Lung (tissue), 12 donors: ENCODE data around the gene TM7SF2. TPM values are rescaled to one million over a fixed set of nuclear protein-coding genes. Genes with fewer than 3 reads are reported as not detected.

ENCODE experiments used
- ATAC-seq: fragments of 200-7000 bp; cut with Tn5 transposase; one replicate; pipeline ENCODE4 v1.9.1; 2020; ENCODE audit warnings: moderate number of reproducible peaks; ENCODE audit not compliant: insufficient read depth, low FRiP score
- DNase-seq, 3 donors: peaks; one replicate each; pipeline ENCODE4 v3.0.0-alpha.2; 2013 to 2017
- H3K27ac ChIP-seq, 2 donors: one replicate each; pipeline ENCODE4 v1.5.1; 2013; ENCODE audit warnings: mild to moderate bottlenecking in 2 of 2, moderate library complexity in 2 of 2, control low read depth in 1 of 2, inconsistent platforms in 1 of 2, low read depth in 1 of 2, low read length in 1 of 2
- H3K27me3 ChIP-seq, 3 donors: one replicate each; pipeline ENCODE4 v1.5.1; 2013; ENCODE audit warnings: low read length in 2 of 3; ENCODE audit not compliant: control insufficient read depth in 3 of 3, insufficient read depth in 3 of 3
- H3K36me3 ChIP-seq, 4 donors: one replicate each; pipeline ENCODE4 v1.5.1; 2013; ENCODE audit warnings: low read length in 4 of 4, mild to moderate bottlenecking in 1 of 4, moderate library complexity in 1 of 4; ENCODE audit not compliant: control insufficient read depth in 4 of 4, insufficient read depth in 4 of 4
- H3K4me1 ChIP-seq, 5 donors: one replicate each; pipeline ENCODE4 v1.5.1; 2013; ENCODE audit warnings: low read length in 5 of 5, mild to moderate bottlenecking in 2 of 5, moderate library complexity in 1 of 5; ENCODE audit not compliant: control insufficient read depth in 5 of 5, insufficient read depth in 5 of 5
- H3K4me3 ChIP-seq: one replicate; pipeline ENCODE4 v1.5.1; 2013; ENCODE audit warnings: mild to moderate bottlenecking, control low read depth, moderate library complexity
- H3K9ac ChIP-seq, 2 donors: one replicate each; pipeline ENCODE4 v1.5.1; 2013; ENCODE audit warnings: low read length in 2 of 2, control low read depth in 1 of 2; ENCODE audit not compliant: insufficient read depth in 1 of 2
- H3K9me3 ChIP-seq, 4 donors: one replicate each; pipeline ENCODE4 v1.5.1; 2013; ENCODE audit warnings: low read length in 3 of 4, mild to moderate bottlenecking in 1 of 4, moderate library complexity in 1 of 4; ENCODE audit not compliant: control insufficient read depth in 4 of 4, insufficient read depth in 3 of 4
- WGBS, 2 donors: extraction: QIAGEN DNeasy Blood & Tissue Kit; methylation state at CpG; one replicate each; pipeline ENCODE4 v1.1.7; 2013; 5-methylcytosine and 5-hydroxymethylcytosine counted together
- polyA plus RNA-seq, 2 donors: library from polyadenylated mRNA; stranded (reverse); fragments of 200-250 nt; gene quantifications; one replicate each; pipeline ENCODE4 v1.2.1, GENCODE V29; 2013
- total RNA-seq, 2 donors: library from RNA; depleted of rRNA in 1 of 2; stranded (reverse); fragments of >200 nt in 1 of 2; gene quantifications; one replicate each; pipeline ENCODE4 v1.2.1, GENCODE V29; 2014 to 2021
- TF ChIP-seq, protein P1 (sequence below): IDR thresholded peaks from 2 replicates; pipeline ENCODE4 v1.5.1; 2012; ENCODE audit warnings: mild to moderate bottlenecking; ENCODE audit errors: control extremely low read depth, extremely low read depth
- donor health status: control.
- donor health status: control.
- donor health status: Bipolar disorder and iron deficiency.
- donor health status: healthy.
- donor health status: DM: yes; HTN: yes; CAD: no.

Gene TM7SF2
- total and polyA plus RNA-seq, 4 donors: 30.3 to 82.7 (median 54.7) TPM

- Histone ChIP-seq H3K4me3 (peak within 1 kb of the TSS; percentile 82), H3K4me1 (peaks cover 0 to 22% (median 8%) of the 10 kb centered on the region in 5 donors), H3K36me3 (peaks cover under 1 to 34% (median 18%) of the 10 kb centered on the region in 4 donors), H3K27me3 (no peaks in the 10 kb centered on the region), H3K9ac (peak within 1 kb of the TSS; percentile 69 to 92), H3K9me3 (no peaks in the 10 kb centered on the region), H3K27ac (peak within 1 kb of the TSS; percentile 64 to 91)
- TF ChIP-seq, protein P1, sequence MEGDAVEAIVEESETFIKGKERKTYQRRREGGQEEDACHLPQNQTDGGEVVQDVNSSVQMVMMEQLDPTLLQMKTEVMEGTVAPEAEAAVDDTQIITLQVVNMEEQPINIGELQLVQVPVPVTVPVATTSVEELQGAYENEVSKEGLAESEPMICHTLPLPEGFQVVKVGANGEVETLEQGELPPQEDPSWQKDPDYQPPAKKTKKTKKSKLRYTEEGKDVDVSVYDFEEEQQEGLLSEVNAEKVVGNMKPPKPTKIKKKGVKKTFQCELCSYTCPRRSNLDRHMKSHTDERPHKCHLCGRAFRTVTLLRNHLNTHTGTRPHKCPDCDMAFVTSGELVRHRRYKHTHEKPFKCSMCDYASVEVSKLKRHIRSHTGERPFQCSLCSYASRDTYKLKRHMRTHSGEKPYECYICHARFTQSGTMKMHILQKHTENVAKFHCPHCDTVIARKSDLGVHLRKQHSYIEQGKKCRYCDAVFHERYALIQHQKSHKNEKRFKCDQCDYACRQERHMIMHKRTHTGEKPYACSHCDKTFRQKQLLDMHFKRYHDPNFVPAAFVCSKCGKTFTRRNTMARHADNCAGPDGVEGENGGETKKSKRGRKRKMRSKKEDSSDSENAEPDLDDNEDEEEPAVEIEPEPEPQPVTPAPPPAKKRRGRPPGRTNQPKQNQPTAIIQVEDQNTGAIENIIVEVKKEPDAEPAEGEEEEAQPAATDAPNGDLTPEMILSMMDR: no peak
- WGBS, 2 donors: 0% methylated on average over 77 to 79 of the region's 79 CpGs
- ATAC-seq: peak; percentile 93
- peak; percentile 97 to 98 (median 97) for DNase-seq
Measured at GRCh38 chr11:65083834-65084597, 27.7 kb upstream of the TM7SF2 start, which contains the start of the genes CDCA5 and ZFPL1. Gene CDCA5 (minus strand): TSS chr11:65084040. CDS start chr11:65083978, 62 bp downstream. Gene ZFPL1 (plus strand): TSS chr11:65084222. CDS start chr11:65084699, 477 bp downstream.

DNA sequence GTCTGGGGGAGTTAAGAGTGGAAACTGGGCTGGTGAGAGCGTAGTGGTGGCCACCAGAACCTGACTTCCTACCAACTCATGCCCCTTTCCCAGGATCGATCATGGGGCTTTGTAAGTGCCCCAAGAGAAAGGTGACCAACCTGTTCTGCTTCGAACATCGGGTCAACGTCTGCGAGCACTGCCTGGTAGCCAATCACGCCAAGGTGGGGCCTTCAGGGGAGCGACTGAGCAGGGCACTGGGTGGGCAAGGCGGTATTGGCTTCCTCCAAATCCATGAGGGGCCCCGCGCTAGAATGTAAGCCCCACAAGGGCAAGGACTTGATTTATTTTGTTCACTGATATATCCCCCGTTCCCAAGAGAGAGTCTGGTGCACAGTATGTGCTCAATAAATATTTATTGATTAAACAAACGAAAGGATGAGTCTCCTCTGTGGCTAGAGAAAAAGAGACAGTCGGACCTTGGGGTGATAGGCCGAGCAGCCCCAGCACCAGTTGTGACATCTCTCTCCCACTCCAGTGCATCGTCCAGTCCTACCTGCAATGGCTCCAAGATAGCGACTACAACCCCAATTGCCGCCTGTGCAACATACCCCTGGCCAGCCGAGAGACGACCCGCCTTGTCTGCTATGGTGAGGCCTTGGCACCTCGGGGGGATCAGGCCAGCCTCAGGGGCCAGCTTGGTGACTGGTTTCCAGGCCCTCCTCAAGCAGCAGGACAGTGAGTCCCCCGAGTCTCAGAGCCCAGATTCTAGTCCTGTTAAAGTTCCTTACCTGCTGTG, 26.9 kb upstream of the TM7SF2 start:
- Histone ChIP-seq H3K4me3 (peak overlapping the region; percentile 82), H3K9me3 (no peaks in the 10 kb centered on the region), H3K27me3 (no peaks in the 10 kb centered on the region), H3K36me3 (peaks cover 4 to 39% (median 17%) of the 10 kb centered on the region in 4 donors), H3K9ac (peak overlapping the region; percentile 69 to 92), H3K27ac (peak overlapping the region; percentile 58 to 73), H3K4me1 (peaks cover 0 to 22% (median 8%) of the 10 kb centered on the region in 5 donors)
- 46 to 50% methylated on average over 23 of the region's 23 CpGs for WGBS, 2 donors
- DNase-seq (no peak), ATAC-seq (no peak)
- TF ChIP-seq, protein P1: no peak

DNA sequence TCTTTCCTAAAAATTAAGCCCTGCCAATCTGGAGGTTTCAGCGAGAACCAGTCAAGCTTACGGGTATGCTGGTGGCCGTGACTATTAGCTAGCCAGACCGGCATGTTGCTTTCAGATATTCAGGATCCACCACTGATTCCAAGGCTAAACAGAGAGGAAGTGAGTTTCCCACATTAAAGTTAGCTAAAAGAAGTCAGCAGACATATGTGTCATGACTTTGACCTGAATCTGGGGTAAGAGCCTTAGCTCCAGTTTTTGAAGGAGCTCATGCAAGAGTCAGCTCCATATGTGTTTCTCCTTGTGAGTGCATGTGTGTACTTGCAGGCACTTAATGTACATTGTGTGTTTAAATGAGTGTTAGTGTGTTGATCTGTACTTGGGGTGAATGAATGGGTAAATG, 26.2 kb upstream of the TM7SF2 start:
- H3K4me3 ChIP-seq: no peak overlapping the region
- DNase-seq: no peak
- no peak overlapping the region for H3K27ac ChIP-seq
- no peak overlapping the region for H3K9ac ChIP-seq
- WGBS, 2 donors: 87 to 91% methylated on average over 4 of the region's 4 CpGs
- no peak for ATAC-seq
- no peaks in the 10 kb centered on the region for H3K9me3 ChIP-seq
- peaks cover 0 to 22% (median 8%) of the 10 kb centered on the region in 5 donors for H3K4me1 ChIP-seq
- peaks cover 4 to 39% (median 17%) of the 10 kb centered on the region in 4 donors for H3K36me3 ChIP-seq
- TF ChIP-seq, protein P1: no peak
- H3K27me3 ChIP-seq: no peaks in the 10 kb centered on the region
